Hematopoietic multipotent progenitor cell treated with erythropoietin and hydrocortisone succinate and interleukin-3 and kit ligand, for 6 days (in vitro differentiated cells): Measurements from ENCODE around the gene ITGA3.

Source experiments
- DNase-seq: peaks from one replicate; pipeline ENCODE4 v3.0.0-alpha.2; 2015

The ITGA3 gene

GRCh38 chr17:50133028-50133768 lies 77.3 kb downstream of the ITGA3 start:
- no peak for DNase-seq

DNA sequence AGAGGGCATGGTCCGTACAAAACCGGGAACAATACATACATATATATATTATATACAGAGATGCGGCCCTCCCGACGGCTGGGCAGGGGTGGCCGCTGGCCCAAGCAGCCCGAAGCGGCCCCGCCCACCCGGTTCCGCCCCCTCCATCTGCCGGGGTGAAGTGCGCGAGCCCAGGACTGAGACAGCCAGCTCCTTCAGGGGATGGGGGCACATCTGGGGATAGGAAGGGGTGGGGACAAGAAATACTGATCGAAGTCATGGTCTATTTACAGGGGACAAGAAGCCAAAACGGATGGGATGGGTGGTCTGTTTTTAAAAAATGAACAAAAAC lies 77.8 kb downstream of the ITGA3 start:
- no peak for DNase-seq

DNA sequence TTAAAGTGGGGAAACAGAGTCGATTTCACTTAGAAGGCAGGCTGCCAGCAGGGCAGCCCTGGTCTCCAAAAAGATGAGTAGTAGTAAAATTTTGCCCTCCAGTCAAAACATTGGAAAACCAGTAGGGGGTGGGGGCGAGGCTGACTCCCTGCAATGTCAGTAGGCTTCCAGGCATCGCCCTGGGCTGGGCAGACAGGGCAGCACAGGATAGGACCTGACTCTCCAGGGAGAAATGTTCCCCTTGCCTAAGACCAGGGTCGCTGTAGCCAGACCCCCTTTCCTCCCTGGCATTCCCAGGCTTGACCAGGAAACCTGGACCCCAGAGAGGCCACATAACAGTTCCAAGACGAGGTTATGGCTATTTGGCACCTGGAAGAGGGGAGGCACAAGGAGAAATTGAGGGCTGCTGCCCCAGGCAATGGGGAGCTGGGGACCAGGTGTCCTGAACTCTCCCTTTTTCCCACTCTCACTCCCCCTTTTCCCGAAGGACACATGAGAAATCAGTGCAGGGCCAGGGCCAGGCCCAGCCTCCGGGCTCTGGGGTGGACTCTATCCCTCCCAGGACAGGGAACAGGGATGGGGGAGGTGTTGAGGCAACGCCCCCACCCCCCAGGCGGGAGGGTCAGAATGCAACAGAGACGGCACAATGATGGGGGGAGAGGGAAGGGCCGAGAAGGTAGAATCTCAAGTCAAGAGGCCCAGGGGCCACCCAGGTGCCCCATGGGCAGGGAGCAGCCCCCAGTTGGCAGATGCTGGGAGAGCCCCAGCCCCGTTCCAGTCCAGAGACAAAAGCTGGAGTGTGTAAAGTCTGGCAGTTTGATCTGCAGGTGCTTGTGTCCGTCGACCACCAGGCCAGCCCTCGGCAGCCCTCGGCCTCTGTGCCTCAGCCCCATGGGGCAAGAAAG lies 78.5 kb downstream of the ITGA3 start:
- no peak for DNase-seq

DNA sequence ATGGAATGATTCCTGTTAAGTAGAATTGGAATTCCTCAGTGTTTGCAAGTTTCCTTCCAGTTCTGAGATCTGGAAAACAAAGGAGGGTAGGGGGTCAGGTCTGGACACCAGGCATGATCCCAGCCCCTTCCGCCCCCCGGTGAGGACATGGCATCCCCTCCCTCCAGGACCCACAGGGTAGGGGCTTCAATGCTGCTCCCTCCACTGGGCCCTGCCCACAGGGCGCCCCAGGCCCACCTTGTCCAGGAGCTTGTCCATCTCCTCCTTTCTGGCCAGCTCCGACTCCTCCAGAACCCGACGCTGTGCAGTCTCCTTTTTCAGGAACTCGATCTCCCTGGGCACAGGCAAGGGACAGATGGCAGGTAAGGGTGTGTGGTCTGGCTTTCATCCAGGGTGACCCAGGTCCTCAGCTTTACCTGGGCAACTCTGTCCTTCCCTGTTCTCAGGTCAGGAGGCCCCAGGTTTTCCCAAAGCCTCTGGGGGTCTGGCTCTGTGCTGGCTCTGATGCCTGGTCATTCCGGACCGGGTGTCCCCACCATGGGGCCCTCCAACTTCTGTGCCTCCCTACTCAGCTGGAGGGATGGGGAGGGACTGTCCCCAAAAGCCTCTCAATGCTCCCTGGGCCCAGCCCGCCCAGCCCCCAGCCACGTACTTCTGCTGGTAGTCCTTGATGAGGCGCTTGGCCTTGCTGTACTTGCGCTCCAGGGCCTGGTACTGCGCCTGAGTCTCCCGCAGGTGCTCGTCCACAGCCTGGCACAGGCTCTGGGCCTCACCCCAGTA lies 79.6 kb downstream of the ITGA3 start:
- DNase-seq, result no peak

GRCh38 chr17:50136096-50136687 lies 80.3 kb downstream of the ITGA3 start:
- DNase-seq, result no peak

DNA sequence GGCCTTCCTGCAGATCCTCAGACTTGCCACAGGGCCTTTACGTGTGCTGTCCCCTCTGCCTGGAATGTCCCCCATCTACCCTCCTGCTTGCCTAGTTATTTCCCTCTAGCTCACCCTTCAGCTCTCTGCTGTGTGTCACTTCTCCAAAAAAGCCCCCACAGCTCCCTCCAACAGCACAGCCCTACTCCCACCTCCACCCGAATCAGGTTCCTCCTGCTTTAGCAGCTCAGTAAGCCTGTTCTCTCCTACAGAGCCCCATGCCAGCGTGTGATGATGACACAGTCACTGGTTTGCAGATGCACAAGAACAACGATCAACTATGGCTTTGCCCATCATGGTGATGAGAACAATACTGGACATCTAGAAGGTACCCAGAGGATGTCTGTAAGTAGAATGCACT lies 81.1 kb downstream of the ITGA3 start:
- no peak for DNase-seq

DNA sequence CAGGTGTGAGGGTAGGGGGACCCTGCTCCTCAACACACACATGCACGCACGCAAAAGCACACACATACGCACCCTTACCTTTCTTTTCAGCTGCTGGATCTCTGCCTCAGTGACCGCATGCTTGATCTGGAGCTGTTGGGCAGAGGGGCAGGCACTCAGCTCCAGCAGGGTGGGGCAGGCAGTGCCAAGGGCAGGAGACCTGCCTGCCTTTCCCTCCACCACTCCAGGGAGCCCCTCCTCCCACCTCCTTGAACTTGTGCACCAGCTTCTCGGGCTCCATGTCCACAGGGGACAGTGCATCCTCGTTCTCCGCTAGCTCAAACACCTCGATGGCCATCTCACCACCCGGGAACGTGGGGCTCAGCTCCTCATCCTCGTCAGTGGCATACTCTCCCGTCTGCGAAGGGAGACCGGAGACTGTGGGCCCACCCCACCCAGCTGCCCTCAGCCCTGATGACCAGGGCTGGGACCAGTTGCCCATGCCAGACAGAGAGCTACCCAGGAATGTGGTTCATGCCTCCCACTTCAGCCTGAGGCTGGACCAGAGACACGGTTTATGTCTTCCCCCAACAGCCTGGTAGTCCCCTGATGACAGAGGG lies 83.4 kb downstream of the ITGA3 start:
- DNase-seq, result no peak
